Uterus (tissue), 4 donors: Measurements from ENCODE around the gene ERP27. TPM values are rescaled to one million over a fixed set of nuclear protein-coding genes. Genes with fewer than 3 reads are reported as not detected.

Experiments
- DNase-seq, 2 donors: peaks; one replicate each; pipeline ENCODE4 v3.0.0-alpha.2; 2019 to 2020
- H3K27ac ChIP-seq, 2 donors: fragments of 200-600 bp; sonication (generic); 1 replicate in 1 of 2; 2 replicates in 1 of 2; pipeline ENCODE4 v1.5.1; 2016 to 2018
- H3K27me3 ChIP-seq, 2 donors: fragments of 200-600 bp; sonication (generic); one replicate each; pipeline ENCODE4 v1.5.1; 2018 to 2019; ENCODE audit warnings: control low read depth in 1 of 2
- H3K36me3 ChIP-seq, 2 donors: fragments of 200-600 bp; sonication (generic); one replicate each; pipeline ENCODE4 v1.5.1; 2019; ENCODE audit warnings: control low read depth in 1 of 2
- H3K4me1 ChIP-seq, 2 donors: fragments of 200-600 bp; sonication (generic); one replicate each; pipeline ENCODE4 v1.5.1; 2018 to 2019; ENCODE audit warnings: control low read depth in 1 of 2
- H3K4me3 ChIP-seq, 2 donors: fragments of 200-600 bp; sonication (generic); 1 replicate in 1 of 2; 2 replicates in 1 of 2; pipeline ENCODE4 v1.5.1; 2018 to 2019; ENCODE audit warnings: mild to moderate bottlenecking in 1 of 2
- H3K9me3 ChIP-seq, 2 donors: fragments of 200-600 bp; sonication (generic); one replicate each; pipeline ENCODE4 v1.5.1; 2019; ENCODE audit warnings: control low read depth in 1 of 2
- CTCF ChIP-seq, 4 experiments: fragments of 200-600 bp in 2 of 4; fragments of 450-650 bp in 2 of 4; sonication (generic) in 2 of 4; IDR thresholded peaks; one replicate each; pipeline ENCODE4 v1.5.1; 2016 to 2019; ENCODE audit warnings: antibody characterized with exemption in 4 of 4, mild to moderate bottlenecking in 2 of 4, moderate library complexity in 1 of 4
- POLR2A ChIP-seq, 2 donors: fragments of 450-650 bp; IDR thresholded peaks; one replicate each; pipeline ENCODE4 v1.6.1; 2016; ENCODE audit warnings: antibody characterized with exemption in 2 of 2, mild to moderate bottlenecking in 1 of 2, moderate library complexity in 1 of 2
- intact Hi-C: fragments of 100-400 bp; cut with DNase I; formaldehyde crosslinking; loops from one replicate; pipeline ENCODE4 v1.15.1; 2023; ENCODE audit warnings: low total_unique reads
- total RNA-seq, 4 donors: library from RNA; depleted of rRNA in 3 of 4; stranded (reverse); fragments of >200 nt in 3 of 4; gene quantifications; one replicate each; pipeline versions ENCODE4 v1.1.0 to v1.2.4, GENCODE V29; 2014 to 2023
- donor health status: DM: yes; HTN: yes; CAD: no.

The ERP27 gene
- 1 to 10 TPM in 2 of 4 donors, under 1 TPM in 1, not detected in 1; 0.61 to 2.6 (median 1.5) TPM for total RNA-seq

- DNase-seq, result no peak
- Histone ChIP-seq H3K4me3 (no peak within 1 kb of the TSS), H3K36me3 (no peaks in the 10 kb centered on the region), H3K4me1 (no peaks in the 10 kb centered on the region), H3K27ac (no peak within 1 kb of the TSS), H3K27me3 (no peaks in the 10 kb centered on the region), H3K9me3 (no peaks in the 10 kb centered on the region)
- no peak for TF ChIP-seq POLR2A (IDR thresholded peaks at IDR 0.05)
- TF ChIP-seq CTCF (IDR thresholded peaks at IDR 0.05), result no peak
- intact Hi-C loops, result loop anchor here (10.0 kb wide), 1 partner anchor 46 kb away; no protein-coding TSS in a partner anchor
Measured at GRCh38 chr12:14938301-14938700, at the start of gene ERP27. ERP27 (minus strand) TSS chr12:14938537; CDS start chr12:14938508, 29 bp downstream.

GRCh38 chr12:14988035-14988434, 49.7 kb upstream of the ERP27 start:
- no peaks in the 10 kb centered on the region for H3K27me3 ChIP-seq
- H3K4me1 ChIP-seq, result no peaks in the 10 kb centered on the region
- no peak overlapping the region for H3K27ac ChIP-seq
- no peak for DNase-seq
- intact Hi-C loops, result loop anchor here (10.0 kb wide), 1 partner anchor 53 kb away; the partner anchor contains the start of gene ERP27
- H3K4me3 ChIP-seq, result no peak overlapping the region
- H3K9me3 ChIP-seq, result no peaks in the 10 kb centered on the region
- no peaks in the 10 kb centered on the region for H3K36me3 ChIP-seq
- TF ChIP-seq CTCF (IDR thresholded peaks at IDR 0.05) (no peak), POLR2A (IDR thresholded peaks at IDR 0.05) (no peak)

GRCh38 chr12:14986449-14986848, 48.1 kb upstream of the ERP27 start:
- no peak overlapping the region for H3K27ac ChIP-seq
- no peak overlapping the region for H3K4me3 ChIP-seq
- no peaks in the 10 kb centered on the region for H3K36me3 ChIP-seq
- TF ChIP-seq POLR2A (IDR thresholded peaks at IDR 0.05) (no peak), CTCF (IDR thresholded peaks at IDR 0.05) (no peak)
- no peaks in the 10 kb centered on the region for H3K27me3 ChIP-seq
- DNase-seq, result no peak
- H3K9me3 ChIP-seq, result no peaks in the 10 kb centered on the region
- intact Hi-C loops, result loop anchor here (10.0 kb wide), 1 partner anchor 52 kb away; the partner anchor contains the start of gene ERP27
- no peaks in the 10 kb centered on the region for H3K4me1 ChIP-seq

GRCh38 chr12:14984766-14985285, 46.5 kb upstream of the ERP27 start:
- no peak for TF ChIP-seq CTCF (IDR thresholded peaks at IDR 0.05)

GRCh38 chr12:14984036-14984435, 45.7 kb upstream of the ERP27 start:
- DNase-seq, result no peak
- Histone ChIP-seq H3K27me3 (no peaks in the 10 kb centered on the region), H3K4me3 (no peak overlapping the region), H3K36me3 (no peaks in the 10 kb centered on the region), H3K27ac (no peak overlapping the region), H3K4me1 (no peaks in the 10 kb centered on the region), H3K9me3 (no peaks in the 10 kb centered on the region)
- intact Hi-C loops, result loop anchor here (10.0 kb wide), 1 partner anchor 49 kb away; the partner anchor contains the start of gene ERP27
- no peak for TF ChIP-seq CTCF (IDR thresholded peaks at IDR 0.05)
- TF ChIP-seq POLR2A (IDR thresholded peaks at IDR 0.05), result no peak

More at GRCh38 chr12:14984766-14985285, 46.5 kb upstream of the ERP27 start:
- intact Hi-C loops, result loop anchor here (10.0 kb wide), 1 partner anchor 50 kb away; the partner anchor contains the start of gene ERP27
- Histone ChIP-seq H3K4me3 (no peak overlapping the region), H3K9me3 (no peaks in the 10 kb centered on the region), H3K4me1 (no peaks in the 10 kb centered on the region), H3K27me3 (no peaks in the 10 kb centered on the region), H3K36me3 (no peaks in the 10 kb centered on the region), H3K27ac (no peak overlapping the region)
- DNase-seq, result no peak
